Neuron (in vitro differentiated cells): ENCODE results near the gene EXOC3L4.
A peak's percentile ranks its signal among the peaks of the same experiment; 100 is the strongest.
"Not testable (repeated sequence)": the region's sequence is repeated elsewhere in the genome, so short reads cannot be mapped to it uniquely, and the experiment has no call there.

Experiments used
- H2AFZ ChIP-seq: one replicate; pipeline ENCODE4 v1.6.1; 2013; ENCODE audit warnings: low read depth, mild to moderate bottlenecking, inconsistent platforms, low read length, moderate library complexity
- H3K27me3 ChIP-seq: one replicate; pipeline ENCODE4 v1.6.1; 2013; ENCODE audit warnings: low read length; ENCODE audit not compliant: insufficient read depth
- H3K36me3 ChIP-seq: one replicate; pipeline ENCODE4 v1.6.1; 2013; ENCODE audit warnings: low read length; ENCODE audit not compliant: insufficient read depth
- H3K4me1 ChIP-seq: one replicate; pipeline ENCODE4 v1.6.1; 2013; ENCODE audit warnings: low read length; ENCODE audit not compliant: insufficient read depth
- H3K4me3 ChIP-seq: 2 replicates; pipeline ENCODE4 v1.5.1; 2013; ENCODE audit warnings: mild to moderate bottlenecking, low read length, moderate library complexity
- H3K9me3 ChIP-seq: one replicate; pipeline ENCODE4 v1.6.1; 2013; ENCODE audit warnings: low read length

The EXOC3L4 gene

GRCh38 chr14:103094406-103095209 lies at the start of gene EXOC3L4:
Gene EXOC3L4 (plus strand): TSS chr14:103094725. CDS start chr14:103100220, 5,495 bp downstream.
- H2AFZ ChIP-seq: no peak within 1 kb of the TSS
- peaks cover 59% of the 10 kb centered on the region for H3K27me3 ChIP-seq
- peaks cover 10% of the 10 kb centered on the region for H3K4me1 ChIP-seq
- H3K36me3 ChIP-seq: no peaks in the 10 kb centered on the region
- H3K9me3 ChIP-seq: no peaks in the 10 kb centered on the region
- no peak within 1 kb of the TSS for H3K4me3 ChIP-seq

GRCh38 chr14:103045371-103045869 lies 49.1 kb upstream of the EXOC3L4 start:
- Histone ChIP-seq H3K4me1 (peaks cover 9% of the 10 kb centered on the region), H3K9me3 (peaks cover 15% of the 10 kb centered on the region), H3K27me3 (no peaks in the 10 kb centered on the region), H3K4me3 (no peak overlapping the region), H3K36me3 (peaks cover 16% of the 10 kb centered on the region), H2AFZ (no peak overlapping the region)

- not testable (repeated sequence) for H3K9me3 ChIP-seq, H3K4me1 ChIP-seq, H3K4me3 ChIP-seq, H3K27me3 ChIP-seq, H3K36me3 ChIP-seq, H2AFZ ChIP-seq
These were observed 47.1 kb upstream of the EXOC3L4 start for GRCh38 chr14:103047453-103047852.

GRCh38 chr14:103050935-103051334 lies 43.6 kb upstream of the EXOC3L4 start:
- peaks cover 5% of the 10 kb centered on the region for H3K36me3 ChIP-seq
- no peak overlapping the region for H3K4me3 ChIP-seq
- H3K4me1 ChIP-seq: peaks cover 8% of the 10 kb centered on the region
- no peaks in the 10 kb centered on the region for H3K27me3 ChIP-seq
- H2AFZ ChIP-seq: no peak overlapping the region
- no peaks in the 10 kb centered on the region for H3K9me3 ChIP-seq

DNA sequence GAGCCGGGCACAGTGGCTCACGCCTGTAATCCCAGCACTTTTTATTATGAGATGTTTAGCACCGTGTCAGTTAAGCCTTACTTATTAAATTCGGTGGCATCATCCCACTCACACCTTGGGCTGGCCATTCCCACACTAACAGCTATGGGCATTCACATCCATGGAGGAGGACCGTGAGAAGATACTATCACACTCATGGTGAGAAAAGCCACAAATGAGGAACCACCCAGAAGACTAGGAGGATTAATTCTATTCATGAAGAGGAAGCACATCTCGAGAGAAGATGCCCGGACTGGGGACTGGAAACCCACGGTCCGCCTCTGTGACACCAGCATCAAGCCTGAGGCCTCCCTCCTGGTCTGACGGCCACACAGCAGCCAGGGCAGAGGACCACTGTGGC lies 42.1 kb upstream of the EXOC3L4 start:
- Histone ChIP-seq H3K27me3 (no peaks in the 10 kb centered on the region), H3K9me3 (no peaks in the 10 kb centered on the region), H2AFZ (no peak overlapping the region), H3K4me3 (no peak overlapping the region), H3K4me1 (peaks cover 12% of the 10 kb centered on the region), H3K36me3 (peaks cover 5% of the 10 kb centered on the region)

DNA sequence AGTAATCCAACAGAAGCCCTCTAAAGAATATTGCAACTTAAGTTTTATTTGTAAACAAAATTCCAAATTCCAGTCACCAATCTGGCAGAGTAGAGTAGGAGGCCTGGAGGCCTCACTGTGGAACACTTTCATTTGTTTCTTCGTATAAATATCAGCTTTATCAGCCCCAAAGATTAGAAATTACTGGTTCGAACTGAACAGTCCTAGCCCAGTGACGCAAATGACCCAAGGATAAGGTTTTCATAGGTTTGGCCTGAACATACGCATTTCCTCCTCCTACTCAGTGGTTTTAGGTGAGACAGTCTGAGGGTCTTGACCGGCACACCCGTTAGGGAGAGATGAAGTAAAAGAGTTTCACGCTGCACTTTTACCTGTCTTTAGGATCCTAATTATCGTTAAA lies 38.8 kb upstream of the EXOC3L4 start:
- no peaks in the 10 kb centered on the region for H3K27me3 ChIP-seq
- H3K36me3 ChIP-seq: peaks cover 5% of the 10 kb centered on the region
- H3K4me3 ChIP-seq: peak overlapping the region; percentile 74
- H2AFZ ChIP-seq: no peak overlapping the region
- H3K4me1 ChIP-seq: peaks cover 17% of the 10 kb centered on the region
- H3K9me3 ChIP-seq: no peaks in the 10 kb centered on the region

GRCh38 chr14:103056322-103057027 lies 38.0 kb upstream of the EXOC3L4 start:
- Histone ChIP-seq H3K4me3 (peak overlapping the region; percentile 74), H2AFZ (peak overlapping the region; percentile 44), H3K4me1 (peaks cover 17% of the 10 kb centered on the region), H3K9me3 (no peaks in the 10 kb centered on the region), H3K27me3 (no peaks in the 10 kb centered on the region), H3K36me3 (peaks cover 5% of the 10 kb centered on the region)

DNA sequence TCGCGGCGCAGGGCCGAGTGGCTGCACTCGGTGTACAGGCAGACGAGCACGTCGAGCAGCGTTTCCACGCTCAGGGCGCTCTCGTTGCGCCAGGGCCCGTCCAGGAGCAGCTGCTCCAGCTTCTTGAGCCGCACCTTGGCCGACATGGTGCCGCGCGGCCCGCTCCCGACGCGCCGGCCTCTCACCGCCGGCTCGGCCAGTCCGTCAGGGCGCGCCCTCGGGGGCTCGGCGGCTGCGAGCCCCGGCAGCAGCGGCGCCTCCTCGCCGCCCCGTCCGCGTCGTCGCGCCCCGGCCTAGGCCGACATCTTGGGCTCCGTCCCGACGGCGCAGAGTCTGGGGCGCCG lies 37.5 kb upstream of the EXOC3L4 start:
- no peaks in the 10 kb centered on the region for H3K27me3 ChIP-seq
- no peaks in the 10 kb centered on the region for H3K9me3 ChIP-seq
- H3K36me3 ChIP-seq: peaks cover 5% of the 10 kb centered on the region
- H3K4me3 ChIP-seq: peak overlapping the region; percentile 74
- peak overlapping the region; percentile 44 for H2AFZ ChIP-seq
- peaks cover 17% of the 10 kb centered on the region for H3K4me1 ChIP-seq

DNA sequence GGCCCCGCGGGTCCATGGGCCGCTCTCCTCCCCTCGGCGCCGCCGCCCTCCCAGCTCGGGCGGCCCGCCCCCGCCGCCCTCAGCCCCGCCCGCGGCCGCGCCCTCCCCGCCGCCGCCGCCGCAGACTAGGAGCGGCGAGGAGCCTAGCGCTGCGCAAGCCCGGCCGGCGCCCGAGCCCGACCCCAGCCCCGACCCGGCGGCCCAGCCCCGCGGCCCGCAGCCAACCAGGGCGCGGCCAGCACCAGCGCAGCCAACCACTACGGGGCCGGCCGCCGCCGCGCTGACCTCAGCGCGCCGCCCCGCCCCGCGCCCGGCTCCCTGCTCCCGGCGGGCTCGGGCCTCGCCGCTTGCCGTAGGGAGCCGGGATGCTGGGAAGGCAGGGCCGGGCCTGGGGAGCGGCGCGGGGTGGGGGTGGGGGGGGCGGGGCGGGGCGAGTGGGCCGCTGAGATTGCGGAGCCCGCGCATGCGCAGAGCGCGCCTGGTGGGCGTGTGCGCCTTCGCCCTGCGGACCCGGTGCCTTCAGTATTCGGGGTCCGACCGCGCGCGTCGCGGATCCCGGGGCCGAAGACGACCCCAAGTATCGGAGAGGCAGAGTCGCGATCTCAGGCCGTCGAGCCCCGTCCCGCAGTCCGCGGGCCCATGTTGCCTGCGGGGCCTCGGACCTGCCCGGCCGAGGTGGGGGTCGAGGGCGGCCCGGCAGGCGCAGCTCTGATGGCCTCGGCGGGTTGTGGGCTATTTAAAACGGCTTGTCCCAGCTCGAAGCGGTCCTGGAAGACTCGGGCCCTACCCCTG lies 37.0 kb upstream of the EXOC3L4 start, which contains the start of gene CDC42BPB:
TSS of gene CDC42BPB (minus strand) at position 178 of the 792 bp plus-strand sequence. CDS start 376 bp downstream, outside the sequence.
- H2AFZ ChIP-seq: peak within 1 kb of the TSS; percentile 79
- peak within 1 kb of the TSS; percentile 81 for H3K4me3 ChIP-seq
- H3K36me3 ChIP-seq: peaks cover 4% of the 10 kb centered on the region
- no peaks in the 10 kb centered on the region for H3K9me3 ChIP-seq
- H3K27me3 ChIP-seq: no peaks in the 10 kb centered on the region
- H3K4me1 ChIP-seq: peaks cover 17% of the 10 kb centered on the region

DNA sequence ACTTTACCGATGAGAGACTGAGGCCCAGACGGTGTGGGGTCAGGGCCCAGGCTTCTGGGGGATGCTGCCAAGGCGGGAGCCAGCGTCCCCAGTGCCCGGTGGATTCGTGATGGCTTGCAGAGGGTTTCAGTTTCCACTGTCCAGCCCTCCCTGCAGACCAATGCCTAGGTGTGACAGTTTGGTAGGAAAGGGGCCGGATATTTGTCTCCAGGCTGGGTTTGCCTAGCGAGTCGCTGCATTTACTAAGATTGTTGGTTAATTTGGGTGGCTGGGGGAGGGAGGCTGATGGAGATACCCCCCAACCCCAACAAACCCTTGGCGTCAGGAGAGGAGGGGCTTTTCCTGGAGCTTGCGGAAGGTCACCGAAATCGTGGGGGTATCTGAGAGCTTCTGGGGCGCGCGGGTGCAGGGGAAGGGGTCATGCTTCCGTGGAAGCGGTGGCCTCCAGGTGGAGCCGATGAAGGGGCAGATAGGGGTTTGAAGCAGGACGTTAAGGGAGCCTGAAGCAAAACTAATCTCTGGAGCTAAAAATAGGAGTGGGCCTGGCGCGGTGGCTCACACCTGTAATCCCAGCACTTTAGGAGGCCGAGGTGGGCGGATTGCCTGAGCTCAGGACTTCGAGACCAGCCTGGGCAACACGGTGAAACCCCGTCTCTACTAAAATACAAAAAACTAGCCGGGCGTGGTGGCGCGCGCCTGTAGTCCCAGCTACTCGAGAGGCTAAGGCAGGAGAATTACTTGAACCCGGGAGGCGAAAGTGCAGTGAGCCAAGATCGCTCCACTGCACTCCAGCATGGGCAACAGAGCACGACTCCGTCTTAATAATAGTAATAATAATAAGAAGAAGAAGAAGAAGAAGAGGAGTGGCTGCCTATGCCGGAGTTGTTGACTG lies 36.1 kb upstream of the EXOC3L4 start:
- H3K36me3 ChIP-seq: peaks cover 3% of the 10 kb centered on the region
- no peaks in the 10 kb centered on the region for H3K27me3 ChIP-seq
- peak overlapping the region; percentile 79 for H2AFZ ChIP-seq
- no peaks in the 10 kb centered on the region for H3K9me3 ChIP-seq
- H3K4me3 ChIP-seq: peak overlapping the region; percentile 81
- H3K4me1 ChIP-seq: peaks cover 17% of the 10 kb centered on the region

DNA sequence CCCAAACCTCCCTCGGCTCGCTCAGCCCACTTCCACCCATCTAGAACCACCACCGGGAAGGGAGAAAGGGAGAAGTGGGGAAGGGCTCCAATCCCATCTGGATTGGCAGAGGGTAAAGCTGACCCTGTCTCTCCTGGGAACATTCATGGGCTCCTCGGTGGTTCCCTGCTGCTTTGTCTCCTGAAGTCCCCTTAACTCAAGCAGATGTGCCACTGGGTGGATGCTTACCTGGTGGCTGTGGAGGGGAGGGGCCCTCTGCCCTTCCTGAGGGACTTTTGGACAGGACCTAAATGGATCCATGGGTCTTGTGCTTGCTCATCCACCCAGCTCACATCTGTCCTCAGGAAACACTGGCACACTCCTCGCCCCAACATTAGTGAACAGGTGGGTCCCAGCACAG lies 35.0 kb upstream of the EXOC3L4 start:
- peaks cover 3% of the 10 kb centered on the region for H3K36me3 ChIP-seq
- H3K4me3 ChIP-seq: no peak overlapping the region
- H3K27me3 ChIP-seq: no peaks in the 10 kb centered on the region
- H2AFZ ChIP-seq: no peak overlapping the region
- H3K9me3 ChIP-seq: no peaks in the 10 kb centered on the region
- peaks cover 17% of the 10 kb centered on the region for H3K4me1 ChIP-seq

DNA sequence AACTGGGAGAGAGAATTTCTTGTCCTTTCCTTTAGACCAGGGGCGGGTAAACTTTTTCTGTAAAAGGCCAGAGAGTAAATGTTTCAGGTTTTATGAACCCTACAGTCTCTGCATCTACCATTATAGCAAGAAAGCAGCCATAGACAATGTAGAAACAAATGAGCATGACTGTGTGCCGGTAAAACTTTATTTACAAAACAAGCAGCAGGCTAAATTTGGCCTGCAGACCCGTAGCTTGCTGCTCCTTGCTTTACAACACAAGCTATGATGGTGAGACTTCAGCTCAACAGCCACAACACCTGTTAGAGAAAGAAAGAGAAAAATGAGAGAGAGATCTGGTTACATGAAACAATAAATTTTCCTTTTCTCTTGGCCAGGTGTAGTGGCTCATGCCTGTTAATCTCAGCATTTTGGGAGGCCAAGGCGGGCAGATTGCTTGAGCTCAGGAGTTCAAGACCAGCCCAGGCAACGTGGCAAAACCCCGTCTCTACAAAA lies 33.0 kb upstream of the EXOC3L4 start:
- Histone ChIP-seq H3K27me3 (no peaks in the 10 kb centered on the region), H3K4me1 (peaks cover 6% of the 10 kb centered on the region), H3K9me3 (no peaks in the 10 kb centered on the region), H3K36me3 (no peaks in the 10 kb centered on the region), H2AFZ (no peak overlapping the region), H3K4me3 (no peak overlapping the region)
